ENCODE results near the gene TNNT3. TPM values are rescaled to one million over a fixed set of nuclear protein-coding genes. Genes with fewer than 3 reads are reported as not detected.
"Not testable (repeated sequence)": the region's sequence is repeated elsewhere in the genome, so short reads cannot be mapped to it uniquely, and the experiment has no call there.

Gene TNNT3
- polyA plus RNA-seq (2013, experiment 1 of 2; ENCODE audit: insufficient read length) = 11.2 TPM
- 12.6 TPM for polyA plus RNA-seq (2013, experiment 2 of 2; ENCODE audit: insufficient read length)

GRCh38 chr11:1919391-1920127 is at the start of gene TNNT3:
Gene TNNT3 (plus strand): TSS chr11:1919703. CDS start chr11:1922875, 3,172 bp downstream.
- DNase-seq = no peak

- no peak for DNase-seq
Measured at GRCh38 chr11:1870326-1870696, 49.2 kb upstream of the TNNT3 start.

GRCh38 chr11:1870721-1871466 is 48.6 kb upstream of the TNNT3 start:
- no peak for DNase-seq

DNA sequence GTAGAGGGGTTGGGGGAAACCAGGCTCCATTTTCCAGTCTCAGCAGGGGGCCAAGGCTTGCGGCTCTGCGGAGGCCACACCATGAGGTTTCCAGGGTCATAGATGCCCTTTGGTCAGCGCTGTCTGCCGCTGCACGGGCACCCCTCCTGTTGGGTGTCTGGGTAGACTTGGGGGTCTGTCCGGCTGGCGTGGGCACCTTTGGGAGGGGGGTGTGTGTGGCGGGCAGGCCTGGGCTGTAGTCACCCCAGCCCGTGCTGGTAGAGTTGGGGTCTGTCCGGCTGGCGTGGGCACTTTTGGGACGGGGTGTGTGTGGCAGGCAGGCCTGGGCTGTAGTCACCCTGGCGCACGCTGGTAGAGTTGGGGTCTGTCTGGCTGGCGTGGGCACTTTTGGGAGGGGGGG is 48.0 kb upstream of the TNNT3 start:
- no peak for DNase-seq

- no peak for DNase-seq
Measured at GRCh38 chr11:1872267-1872985, 47.1 kb upstream of the TNNT3 start.

- peak; percentile 38 for DNase-seq
Measured at GRCh38 chr11:1873048-1873812, 46.3 kb upstream of the TNNT3 start.

GRCh38 chr11:1873813-1874150 is 45.7 kb upstream of the TNNT3 start:
- not testable (repeated sequence) for DNase-seq

- not testable (repeated sequence) for DNase-seq
Measured at GRCh38 chr11:1874441-1875092, 44.9 kb upstream of the TNNT3 start.

DNA sequence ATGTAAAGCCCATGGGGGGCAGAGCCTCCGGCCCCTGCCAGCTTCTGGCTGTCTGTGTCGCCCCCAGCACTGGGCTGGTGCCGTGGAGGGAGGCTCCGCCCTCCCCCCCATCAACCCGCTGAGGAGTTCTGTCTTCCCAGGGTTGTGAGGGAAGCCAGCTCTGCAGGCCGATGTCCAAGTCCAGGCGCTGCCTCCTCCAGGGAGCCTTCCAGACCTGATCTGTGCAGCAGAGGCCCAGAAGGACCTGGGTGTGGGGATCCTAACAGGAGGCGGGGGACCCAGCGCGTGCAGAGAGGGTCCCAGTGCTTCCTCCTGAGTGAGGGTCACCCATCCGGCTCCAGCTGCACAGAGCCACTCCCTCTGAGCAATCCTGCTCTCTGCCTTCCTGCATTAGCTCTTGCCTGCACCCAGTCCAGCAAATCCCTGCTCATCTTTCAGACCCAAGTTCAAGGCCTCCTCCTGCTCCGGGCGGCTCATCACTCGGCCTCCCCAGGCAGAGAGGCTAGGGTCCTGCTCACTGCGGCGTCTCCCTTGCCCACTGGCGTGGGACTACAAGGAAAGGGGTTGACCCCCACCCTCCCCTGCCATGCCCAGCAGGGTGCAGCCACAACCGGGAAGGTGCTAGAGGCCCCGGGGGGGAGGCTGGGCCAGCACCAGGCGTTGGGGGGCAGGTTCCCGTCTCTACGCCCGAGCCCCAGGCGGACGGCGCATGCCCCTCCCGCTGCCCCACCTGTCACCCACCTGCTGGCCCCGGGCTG is 44.2 kb upstream of the TNNT3 start:
- DNase-seq = no peak

GRCh38 chr11:1875851-1876301 is 43.6 kb upstream of the TNNT3 start:
- DNase-seq = not testable (repeated sequence)

GRCh38 chr11:1876361-1877063 is 43.0 kb upstream of the TNNT3 start:
- peak; percentile 60 for DNase-seq

GRCh38 chr11:1877211-1878136 is 42.0 kb upstream of the TNNT3 start:
- peak; percentile 67 for DNase-seq

GRCh38 chr11:1878137-1879031 is 41.1 kb upstream of the TNNT3 start:
- DNase-seq = no peak

- no peak for DNase-seq
Measured at GRCh38 chr11:1879342-1879940, 40.1 kb upstream of the TNNT3 start.

- DNase-seq = peak; percentile 47
Measured at GRCh38 chr11:1879941-1880720, 39.4 kb upstream of the TNNT3 start.

DNA sequence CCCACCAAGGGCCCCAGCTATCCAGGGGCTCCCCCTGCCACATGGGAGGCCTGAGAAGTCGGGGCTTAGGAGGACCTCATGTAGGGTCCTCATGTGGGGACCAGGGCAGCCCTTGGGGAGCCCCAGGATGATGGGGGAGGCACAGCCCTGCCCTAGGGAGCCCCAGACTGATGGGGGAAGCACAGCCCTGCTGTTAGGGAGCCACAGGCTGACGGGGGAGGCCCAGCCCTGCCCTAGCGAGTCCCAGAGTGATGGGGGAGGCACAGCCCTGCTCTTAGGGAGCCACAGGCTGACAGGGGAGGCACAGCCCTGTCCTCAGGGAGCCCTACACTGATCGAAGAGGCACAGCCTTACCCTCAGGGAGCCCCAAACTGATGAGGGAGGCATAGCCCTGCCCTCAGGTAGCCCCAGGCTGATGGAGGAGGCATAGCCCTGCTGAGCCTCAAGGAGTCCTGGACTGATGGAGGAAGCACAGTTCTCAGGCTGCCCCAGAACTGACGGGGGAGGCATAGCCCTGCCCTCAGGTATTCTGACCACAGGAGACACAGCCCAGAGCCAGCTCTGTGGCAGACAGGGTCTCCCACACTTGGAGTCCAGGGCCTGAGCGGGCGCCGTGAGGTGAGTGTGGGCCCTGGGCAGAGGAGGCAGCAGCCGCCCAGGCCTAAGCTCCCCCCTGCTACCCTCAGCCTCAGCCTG is 38.6 kb upstream of the TNNT3 start:
- no peak for DNase-seq
